PC-3 (cell line): Measurements from ENCODE around the gene ANKS1B.
"Not testable (repeated sequence)": the region's sequence is repeated elsewhere in the genome, so short reads cannot be mapped to it uniquely, and the experiment has no call there.

Source experiments
- EZH2 ChIP-seq: fragments of 300-600 bp; sonication (generic); IDR thresholded peaks from one replicate; pipeline ENCODE4 v1.6.1; 2017; ENCODE audit warnings: antibody characterized with exemption, mild to moderate bottlenecking, low read length; ENCODE audit not compliant: unreplicated experiment
- EZH2phosphoT487 ChIP-seq: fragments of 300-600 bp; sonication (generic); IDR thresholded peaks from 2 replicates; pipeline ENCODE4 v1.6.1; 2018; ENCODE audit warnings: mild to moderate bottlenecking, antibody characterized with exemption, low read length, borderline replicate concordance
- TF ChIP-seq, protein P1 (sequence below): fragments of 300-600 bp; sonication (generic); conservative IDR thresholded peaks from 2 replicates; pipeline ENCODE4 v1.5.1; 2017; ENCODE audit warnings: antibody characterized with exemption, low read depth, mild to moderate bottlenecking, low read length

DNA sequence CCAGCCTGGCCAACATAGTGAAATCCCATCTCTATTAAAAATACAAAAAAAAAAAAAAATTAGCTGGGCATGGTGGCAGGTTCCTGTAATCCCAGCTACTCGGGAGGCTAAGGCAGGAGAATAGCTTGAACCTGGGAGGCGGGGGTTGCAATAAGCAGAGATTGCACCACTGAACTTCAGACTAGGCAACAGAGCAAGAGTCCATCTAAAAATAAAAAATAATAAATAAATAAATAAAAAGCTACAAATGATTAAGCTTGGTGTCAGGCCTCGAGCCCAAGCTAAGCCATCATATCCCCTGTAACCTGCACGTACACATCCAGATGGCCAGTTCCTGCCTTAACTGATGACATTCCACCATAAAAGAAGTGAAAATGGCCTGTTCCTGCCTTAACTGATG, 269.8 kb downstream of the ANKS1B start:
- TF ChIP-seq, protein P1, sequence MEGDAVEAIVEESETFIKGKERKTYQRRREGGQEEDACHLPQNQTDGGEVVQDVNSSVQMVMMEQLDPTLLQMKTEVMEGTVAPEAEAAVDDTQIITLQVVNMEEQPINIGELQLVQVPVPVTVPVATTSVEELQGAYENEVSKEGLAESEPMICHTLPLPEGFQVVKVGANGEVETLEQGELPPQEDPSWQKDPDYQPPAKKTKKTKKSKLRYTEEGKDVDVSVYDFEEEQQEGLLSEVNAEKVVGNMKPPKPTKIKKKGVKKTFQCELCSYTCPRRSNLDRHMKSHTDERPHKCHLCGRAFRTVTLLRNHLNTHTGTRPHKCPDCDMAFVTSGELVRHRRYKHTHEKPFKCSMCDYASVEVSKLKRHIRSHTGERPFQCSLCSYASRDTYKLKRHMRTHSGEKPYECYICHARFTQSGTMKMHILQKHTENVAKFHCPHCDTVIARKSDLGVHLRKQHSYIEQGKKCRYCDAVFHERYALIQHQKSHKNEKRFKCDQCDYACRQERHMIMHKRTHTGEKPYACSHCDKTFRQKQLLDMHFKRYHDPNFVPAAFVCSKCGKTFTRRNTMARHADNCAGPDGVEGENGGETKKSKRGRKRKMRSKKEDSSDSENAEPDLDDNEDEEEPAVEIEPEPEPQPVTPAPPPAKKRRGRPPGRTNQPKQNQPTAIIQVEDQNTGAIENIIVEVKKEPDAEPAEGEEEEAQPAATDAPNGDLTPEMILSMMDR = not testable (repeated sequence)
- TF ChIP-seq EZH2, EZH2phosphoT487: not testable (repeated sequence)
